ENCODE measurements around the gene NCKAP5.

The NCKAP5 gene

GRCh38 chr2:133200684-133201421 is 367.4 kb downstream of the NCKAP5 start:
- in situ Hi-C loops (cut with MboI; ENCODE audit: low pct_unique_long_range_greater_than_20kb, low sequenced_read_pairs, unreplicated experiment), result no loop called here
- TF ChIP-seq CTCF (IDR thresholded peaks at IDR 0.05; ENCODE audit: extremely low read depth, insufficient read depth, missing control alignments), result no peak
- DNase-seq (ENCODE audit: low spot score), result no peak

- in situ Hi-C loops (cut with MboI; ENCODE audit: low pct_unique_long_range_greater_than_20kb, low sequenced_read_pairs, unreplicated experiment), result no loop called here
- no peak for TF ChIP-seq CTCF (IDR thresholded peaks at IDR 0.05; ENCODE audit: extremely low read depth, insufficient read depth, missing control alignments)
- no peak for DNase-seq (ENCODE audit: low spot score)
Observed at GRCh38 chr2:133198678-133199077, 369.6 kb downstream of the NCKAP5 start.

GRCh38 chr2:133197156-133197555 is 371.1 kb downstream of the NCKAP5 start:
- in situ Hi-C loops (cut with MboI; ENCODE audit: low pct_unique_long_range_greater_than_20kb, low sequenced_read_pairs, unreplicated experiment), result no loop called here
- no peak for TF ChIP-seq CTCF (IDR thresholded peaks at IDR 0.05; ENCODE audit: extremely low read depth, insufficient read depth, missing control alignments)
- DNase-seq (ENCODE audit: low spot score), result no peak

- no peak for TF ChIP-seq CTCF (IDR thresholded peaks at IDR 0.05; ENCODE audit: extremely low read depth, insufficient read depth, missing control alignments)
- in situ Hi-C loops (cut with MboI; ENCODE audit: low pct_unique_long_range_greater_than_20kb, low sequenced_read_pairs, unreplicated experiment), result no loop called here
- DNase-seq (ENCODE audit: low spot score), result no peak
Observed at GRCh38 chr2:133194777-133195335, 373.4 kb downstream of the NCKAP5 start.

- DNase-seq (ENCODE audit: low spot score), result no peak
- in situ Hi-C loops (cut with MboI; ENCODE audit: low pct_unique_long_range_greater_than_20kb, low sequenced_read_pairs, unreplicated experiment), result no loop called here
- no peak for TF ChIP-seq CTCF (IDR thresholded peaks at IDR 0.05; ENCODE audit: extremely low read depth, insufficient read depth, missing control alignments)
Observed at GRCh38 chr2:133194362-133194655, 374.0 kb downstream of the NCKAP5 start.

- DNase-seq (ENCODE audit: low spot score), result no peak
- in situ Hi-C loops (cut with MboI; ENCODE audit: low pct_unique_long_range_greater_than_20kb, low sequenced_read_pairs, unreplicated experiment), result no loop called here
- no peak for TF ChIP-seq CTCF (IDR thresholded peaks at IDR 0.05; ENCODE audit: extremely low read depth, insufficient read depth, missing control alignments)
Observed at GRCh38 chr2:133193544-133194361, 374.5 kb downstream of the NCKAP5 start.
